Peyer's patch (tissue), 4 donors: ENCODE data around the gene SIRPD. TPM values are rescaled to one million over a fixed set of nuclear protein-coding genes. Genes with fewer than 3 reads are reported as not detected.

Experiments used
- DNase-seq, 3 donors: peaks; one replicate each; pipeline ENCODE4 v3.0.0-alpha.2; 2017 to 2019
- H3K27ac ChIP-seq, 4 donors: fragments of 200-600 bp; sonication (generic); one replicate each; pipeline ENCODE4 v1.5.1; 2016 to 2019
- H3K27me3 ChIP-seq, 2 donors: fragments of 200-600 bp; sonication (generic); one replicate each; pipeline ENCODE4 v1.5.1; 2019
- H3K36me3 ChIP-seq, 3 donors: fragments of 200-600 bp; sonication (generic); one replicate each; pipeline ENCODE4 v1.5.1; 2016 to 2019
- H3K4me1 ChIP-seq, 4 donors: fragments of 200-600 bp; sonication (generic); one replicate each; pipeline ENCODE4 v1.5.1; 2016 to 2019
- H3K4me3 ChIP-seq, 4 donors: fragments of 200-600 bp; sonication (generic); 1 replicate in 3 of 4; 2 replicates in 1 of 4; pipeline ENCODE4 v1.5.1; 2016 to 2019; ENCODE audit warnings: mild to moderate bottlenecking in 1 of 4
- H3K9me3 ChIP-seq, 4 donors: fragments of 200-600 bp; sonication (generic); one replicate each; pipeline ENCODE4 v1.5.1; 2016 to 2019; ENCODE audit warnings: mild to moderate bottlenecking in 1 of 4
- POLR2A ChIP-seq, 2 donors: fragments of 450-650 bp; IDR thresholded peaks; one replicate each; pipeline ENCODE4 v1.5.1; 2017; ENCODE audit warnings: antibody characterized with exemption in 2 of 2, mild to moderate bottlenecking in 2 of 2, moderate library complexity in 2 of 2
- total RNA-seq, 4 donors: library from RNA; depleted of rRNA; stranded (reverse); fragments of >200 nt; gene quantifications; one replicate each; pipeline ENCODE4 v1.1.0, GENCODE V29; 2016
- TF ChIP-seq, protein P1 (sequence below), 6 experiments: fragments of 450-650 bp in 4 of 6; fragments of 200-600 bp in 2 of 6; sonication (generic) in 1 of 6; IDR thresholded peaks; one replicate each; pipeline ENCODE4 v1.5.1; 2017 to 2019; ENCODE audit warnings: antibody characterized with exemption in 6 of 6, mild to moderate bottlenecking in 3 of 6, moderate library complexity in 1 of 6

SIRPD gene
- total RNA-seq, 4 donors from 2014 or later: not detected

DNA sequence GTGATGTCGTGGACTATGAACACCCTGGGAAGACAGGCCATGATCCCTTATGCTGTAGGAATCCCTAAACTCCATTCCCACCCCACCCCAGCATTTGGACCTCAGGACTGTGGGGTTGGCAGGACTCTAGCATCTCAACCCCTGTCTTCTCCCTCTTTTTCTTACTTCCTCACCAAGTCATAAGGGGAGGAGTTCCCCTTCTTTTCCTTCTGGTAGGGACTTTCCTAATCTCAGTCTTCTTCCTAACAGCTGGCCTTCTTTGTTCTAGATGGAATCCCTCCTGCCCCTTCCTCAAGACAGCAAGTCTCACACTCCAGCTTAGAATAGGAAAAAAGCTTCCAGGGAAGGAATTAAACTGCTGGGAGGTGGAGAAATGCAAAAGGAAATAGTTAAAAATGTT, 64.0 kb downstream of the SIRPD start:
- Histone ChIP-seq H3K27me3 (no peaks in the 10 kb centered on the region), H3K9me3 (no peaks in the 10 kb centered on the region), H3K4me1 (no peaks in the 10 kb centered on the region), H3K4me3 (no peak overlapping the region), H3K36me3 (no peaks in the 10 kb centered on the region), H3K27ac (no peak overlapping the region)
- DNase-seq: no peak
- TF ChIP-seq POLR2A (IDR thresholded peaks at IDR 0.05): no peak
- TF ChIP-seq, protein P1, sequence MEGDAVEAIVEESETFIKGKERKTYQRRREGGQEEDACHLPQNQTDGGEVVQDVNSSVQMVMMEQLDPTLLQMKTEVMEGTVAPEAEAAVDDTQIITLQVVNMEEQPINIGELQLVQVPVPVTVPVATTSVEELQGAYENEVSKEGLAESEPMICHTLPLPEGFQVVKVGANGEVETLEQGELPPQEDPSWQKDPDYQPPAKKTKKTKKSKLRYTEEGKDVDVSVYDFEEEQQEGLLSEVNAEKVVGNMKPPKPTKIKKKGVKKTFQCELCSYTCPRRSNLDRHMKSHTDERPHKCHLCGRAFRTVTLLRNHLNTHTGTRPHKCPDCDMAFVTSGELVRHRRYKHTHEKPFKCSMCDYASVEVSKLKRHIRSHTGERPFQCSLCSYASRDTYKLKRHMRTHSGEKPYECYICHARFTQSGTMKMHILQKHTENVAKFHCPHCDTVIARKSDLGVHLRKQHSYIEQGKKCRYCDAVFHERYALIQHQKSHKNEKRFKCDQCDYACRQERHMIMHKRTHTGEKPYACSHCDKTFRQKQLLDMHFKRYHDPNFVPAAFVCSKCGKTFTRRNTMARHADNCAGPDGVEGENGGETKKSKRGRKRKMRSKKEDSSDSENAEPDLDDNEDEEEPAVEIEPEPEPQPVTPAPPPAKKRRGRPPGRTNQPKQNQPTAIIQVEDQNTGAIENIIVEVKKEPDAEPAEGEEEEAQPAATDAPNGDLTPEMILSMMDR (IDR thresholded peaks at IDR 0.05): no peak

DNA sequence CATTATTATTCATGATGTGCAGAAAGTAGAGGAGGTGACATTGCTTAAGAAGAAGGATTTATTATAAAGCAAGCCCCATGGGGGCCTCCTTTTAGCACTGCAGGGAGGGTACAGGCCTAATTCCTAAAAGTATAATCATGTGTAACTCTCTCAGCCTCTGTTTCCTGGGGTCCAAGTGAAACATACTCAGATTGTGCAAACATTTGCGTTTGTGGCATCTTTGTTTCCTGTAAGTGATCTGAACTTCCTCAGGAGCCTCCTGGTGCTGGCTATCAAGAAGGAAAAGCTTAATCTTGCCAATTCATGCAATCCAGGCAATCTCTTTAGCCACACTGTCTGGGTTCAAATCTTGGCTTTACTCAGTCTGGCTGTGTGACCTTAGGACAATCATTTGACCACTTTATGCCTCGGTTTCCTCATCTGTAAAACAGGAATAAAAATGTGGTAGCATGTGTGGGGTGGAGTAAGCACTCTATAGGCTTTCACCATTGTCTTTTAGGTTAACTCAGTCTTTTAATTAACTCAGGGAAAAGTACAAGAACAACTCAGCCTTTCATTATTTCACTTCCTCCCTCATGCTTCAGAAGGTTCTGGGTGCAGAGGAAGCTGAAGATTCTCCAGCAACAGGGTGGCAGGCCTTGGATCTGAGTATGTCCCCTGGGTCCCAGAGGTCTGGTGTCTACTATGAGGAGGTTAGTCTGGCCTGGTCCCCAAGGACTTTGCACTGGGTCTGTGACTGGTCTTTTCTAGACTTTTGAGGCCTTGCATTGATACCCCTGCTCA, 65.5 kb downstream of the SIRPD start:
- Histone ChIP-seq H3K36me3 (no peaks in the 10 kb centered on the region), H3K9me3 (no peaks in the 10 kb centered on the region), H3K27ac (peak overlapping the region in 1 of 4 donors; percentile 57), H3K27me3 (no peaks in the 10 kb centered on the region), H3K4me1 (no peaks in the 10 kb centered on the region), H3K4me3 (no peak overlapping the region)
- DNase-seq: no peak
- TF ChIP-seq POLR2A (IDR thresholded peaks at IDR 0.05): no peak
- TF ChIP-seq, protein P1 (IDR thresholded peaks at IDR 0.05): no peak

DNA sequence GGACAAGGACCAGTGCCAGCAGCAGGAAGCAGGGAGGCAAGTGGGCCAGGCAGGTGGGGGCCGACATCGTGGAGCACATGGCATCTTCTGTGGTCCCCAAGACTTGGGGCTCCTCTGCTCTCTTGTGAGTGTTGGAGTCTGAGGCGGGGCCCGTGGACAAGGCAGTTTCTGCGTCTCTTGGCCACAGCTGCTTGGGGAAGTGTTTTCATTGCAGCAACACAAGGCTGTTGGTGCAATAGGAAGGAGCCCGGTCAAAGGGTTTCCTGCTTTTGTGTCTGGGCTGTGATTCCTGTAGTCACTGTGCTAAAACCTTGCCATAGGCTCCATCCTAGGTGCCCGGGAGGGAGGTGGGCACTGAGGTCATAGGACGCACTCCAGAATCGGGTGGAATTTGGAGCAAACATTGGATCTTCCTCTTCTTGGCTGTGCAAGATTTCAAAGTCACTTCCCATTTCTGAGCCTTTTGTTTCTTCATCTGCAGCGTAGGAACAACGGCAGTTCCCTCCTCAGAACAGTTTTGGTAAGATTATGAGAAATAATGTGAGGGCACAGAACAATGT, 66.1 kb downstream of the SIRPD start, which contains the start of gene SIRPB2:
TSS of gene SIRPB2 (minus strand) at position 140 of the 560 bp plus-strand sequence. CDS start at position 79, 61 bp downstream.
- peak in 1 of 3 donors; percentile 60 for DNase-seq
- Histone ChIP-seq H3K36me3 (no peaks in the 10 kb centered on the region), H3K27ac (peak within 1 kb of the TSS; percentile 32 to 60 (median 52)), H3K9me3 (no peaks in the 10 kb centered on the region), H3K27me3 (no peaks in the 10 kb centered on the region), H3K4me1 (no peaks in the 10 kb centered on the region), H3K4me3 (peak within 1 kb of the TSS in 2 of 4 donors; percentile 20 to 25)
- TF ChIP-seq POLR2A (IDR thresholded peaks at IDR 0.05): no peak
- TF ChIP-seq, protein P1 (IDR thresholded peaks at IDR 0.05): no peak

DNA sequence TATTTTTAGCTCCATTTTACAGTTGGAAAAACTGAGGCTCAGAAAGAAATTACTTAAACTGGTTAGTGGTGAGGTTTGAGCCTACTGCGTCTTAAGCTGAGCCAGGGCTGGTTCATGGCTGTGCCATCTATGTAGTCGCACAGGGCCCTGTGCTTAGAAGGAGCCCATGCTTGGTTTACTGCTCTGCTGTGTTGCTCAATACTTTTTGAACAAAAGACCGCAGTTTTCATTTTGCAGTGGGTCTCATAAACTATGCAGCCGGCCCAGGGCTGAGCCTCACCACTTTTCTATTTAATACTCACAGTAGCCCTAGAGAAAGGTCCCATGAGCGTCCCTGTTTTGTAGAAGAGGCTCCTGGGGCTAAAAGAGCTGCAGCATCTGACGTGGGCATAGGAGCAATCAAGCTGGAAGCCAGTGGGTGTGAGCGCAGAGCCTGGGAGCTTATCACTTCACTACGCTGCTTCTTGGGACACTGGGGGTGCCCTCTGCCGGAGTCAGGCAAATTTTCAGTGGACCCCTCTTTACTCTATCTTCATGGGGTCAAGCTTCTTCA, 66.8 kb downstream of the SIRPD start:
- no peaks in the 10 kb centered on the region for H3K36me3 ChIP-seq
- peak overlapping the region; percentile 32 to 60 (median 52) for H3K27ac ChIP-seq
- DNase-seq: no peak
- H3K9me3 ChIP-seq: no peaks in the 10 kb centered on the region
- H3K4me1 ChIP-seq: no peaks in the 10 kb centered on the region
- no peak for TF ChIP-seq POLR2A (IDR thresholded peaks at IDR 0.05)
- TF ChIP-seq, protein P1 (IDR thresholded peaks at IDR 0.05): no peak
- no peaks in the 10 kb centered on the region for H3K27me3 ChIP-seq
- H3K4me3 ChIP-seq: peak overlapping the region in 2 of 4 donors; percentile 20 to 25

DNA sequence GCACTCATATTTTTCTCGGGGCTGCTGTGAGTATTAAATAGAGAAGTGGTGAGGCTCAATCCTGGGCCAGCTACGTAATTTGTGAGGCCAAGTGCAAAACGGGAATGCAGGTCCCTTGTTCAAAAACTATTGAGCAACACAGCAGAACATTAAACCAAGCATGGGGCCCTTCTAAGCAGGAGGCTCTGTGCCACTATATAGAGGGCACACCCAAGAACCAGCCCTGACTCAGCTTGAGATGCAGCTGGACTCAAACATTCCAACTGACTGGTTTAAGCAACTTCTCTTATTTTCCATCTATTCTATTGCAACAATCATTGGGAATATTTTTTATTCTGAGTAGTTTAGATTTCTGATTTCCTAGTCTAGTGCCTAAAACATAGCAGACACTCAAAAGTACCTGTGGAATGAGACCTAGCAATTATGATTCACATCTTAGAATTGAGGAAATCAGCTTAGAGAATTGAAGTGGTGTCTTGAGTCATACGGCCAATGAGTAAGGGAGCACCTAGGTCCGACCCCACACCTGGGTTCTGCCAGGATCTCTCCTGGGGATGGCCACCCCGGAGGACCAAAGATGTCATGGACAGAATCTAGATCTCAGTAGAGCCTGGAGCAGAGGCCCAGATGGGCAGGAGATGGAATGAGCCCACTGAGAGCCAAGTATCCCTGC, 67.6 kb downstream of the SIRPD start:
- Histone ChIP-seq H3K4me1 (no peaks in the 10 kb centered on the region), H3K9me3 (no peaks in the 10 kb centered on the region), H3K27me3 (no peaks in the 10 kb centered on the region), H3K4me3 (peak overlapping the region in 1 of 4 donors; percentile 25), H3K27ac (peak overlapping the region in 2 of 4 donors; percentile 37 to 53), H3K36me3 (no peaks in the 10 kb centered on the region)
- TF ChIP-seq, protein P1 (IDR thresholded peaks at IDR 0.05): no peak
- TF ChIP-seq POLR2A (IDR thresholded peaks at IDR 0.05): peak in 1 of 2 donors; percentile 27
- no peak for DNase-seq
